GM12878 (cell line): ENCODE measurements around the gene ZDBF2. TPM values are rescaled to one million over a fixed set of nuclear protein-coding genes. Genes with fewer than 3 reads are reported as not detected.

Source experiments
- ATAC-seq: fragments of 200-7000 bp; cut with Tn5 transposase; 3 replicates; pipeline ENCODE4 v1.9.1; 2020; ENCODE audit warnings: mild to moderate bottlenecking, moderate library complexity
- BruUV-seq: library from RNA; stranded (reverse); fragments of 400-500 nt; replicated peaks from 2 replicates; lab custom pipeline; 2021; lab: Mats Ljungman, UMichigan
- CTCF ChIA-PET: fragments of 300-600 bp; sonication (Branson Sonifier 250); formaldehyde crosslinking; extraction: SDS; loops from one replicate; lab custom pipeline; 2021; ENCODE audit warnings: inconsistent platforms; lab: Yijun Ruan, JAX
- POLR2A ChIA-PET: fragments of 350-600 bp; formaldehyde crosslinking; extraction: SDS; loops from one replicate; lab custom pipeline; 2021; ENCODE audit warnings: inconsistent platforms; lab: Charles Lee
- RAD21 ChIA-PET: fragments of 300-600 bp; sonication (Branson Sonifier 250); formaldehyde crosslinking; loops from one replicate; lab custom pipeline; 2023; ENCODE audit warnings: antibody characterized with exemption; ENCODE audit not compliant: unreplicated experiment; lab: Charles Lee
- SMC1A ChIA-PET: fragments of 300-600 bp; sonication (Branson Sonifier 250); formaldehyde crosslinking; loops from one replicate; lab custom pipeline; 2023; ENCODE audit not compliant: unreplicated experiment, uncharacterized antibody; lab: Charles Lee
- DNase-seq: peaks from one replicate; pipeline ENCODE4 v3.0.0-alpha.2; 2011; ENCODE audit warnings: low read depth, low spot score
- FAIRE-seq: peaks from 3 replicates; lab custom pipeline; 2011; peaks lifted over from hg19 to GRCh38; lab: Jason Lieb, UNC
- H2AFZ ChIP-seq: 2 replicates; pipeline ENCODE4 v1.6.0; 2011; ENCODE audit warnings: low read depth, low read length, control low read depth; ENCODE audit not compliant: control insufficient read depth
- H3K27ac ChIP-seq: 2 replicates; pipeline ENCODE4 v1.5.1; 2011; ENCODE audit warnings: control low read depth; ENCODE audit not compliant: control insufficient read depth, insufficient read depth
- H3K27me3 ChIP-seq, 2 experiments: replicated peaks in 1 of 2; 2 replicates each; pipeline versions ENCODE4 v1.6.0 to v1.6.1; 2011; ENCODE audit warnings: low read length in 1 of 2; ENCODE audit not compliant: control insufficient read depth in 2 of 2, insufficient read depth in 2 of 2
- H3K36me3 ChIP-seq, 2 experiments: 2 replicates each; pipeline ENCODE4 v1.5.1; 2011; ENCODE audit warnings: low read length in 1 of 2; ENCODE audit not compliant: control insufficient read depth in 2 of 2, insufficient read depth in 2 of 2
- H3K4me1 ChIP-seq: 2 replicates; pipeline ENCODE4 v1.6.1; 2011; ENCODE audit warnings: mild to moderate bottlenecking, low read length, moderate library complexity, mixed read lengths; ENCODE audit not compliant: control insufficient read depth, insufficient read depth
- H3K4me2 ChIP-seq: 2 replicates; pipeline ENCODE4 v1.6.0; 2011; ENCODE audit warnings: control low read depth; ENCODE audit not compliant: control insufficient read depth, insufficient read depth
- H3K4me3 ChIP-seq: fragments of 200-600 bp; sonication (generic); 2 replicates; pipeline ENCODE4 v1.5.1; 2016
- H3K79me2 ChIP-seq: 2 replicates; pipeline ENCODE4 v1.6.0; 2011; ENCODE audit warnings: low read length; ENCODE audit not compliant: control insufficient read depth, insufficient read depth
- H3K9ac ChIP-seq: 2 replicates; pipeline ENCODE4 v1.8.0; 2011; ENCODE audit warnings: low read length, control low read depth, mixed read lengths; ENCODE audit not compliant: control insufficient read depth, insufficient read depth
- H3K9me3 ChIP-seq: replicated peaks from 3 replicates; pipeline ENCODE4 v1.5.1; 2011; ENCODE audit warnings: mild to moderate bottlenecking, low read length; ENCODE audit not compliant: control insufficient read depth, insufficient read depth
- H4K20me1 ChIP-seq: 2 replicates; pipeline ENCODE4 v1.6.0; 2011; ENCODE audit not compliant: control insufficient read depth, insufficient read depth
- BHLHE40 ChIP-seq, 2 experiments: fragments of 450-650 bp in 1 of 2; IDR thresholded peaks; 2 replicates each; pipeline ENCODE4 v1.6.1; 2011 to 2017; ENCODE audit warnings: low read depth in 2 of 2, borderline replicate concordance in 1 of 2, improper control_type of control experiment in 1 of 2, low read length in 1 of 2, mild to moderate bottlenecking in 1 of 2
- CBFB ChIP-seq: IDR thresholded peaks from 2 replicates; pipeline ENCODE4 v1.6.1; 2016; ENCODE audit warnings: antibody characterized with exemption, low read depth
- IKZF2 ChIP-seq, 2 experiments: fragments of 450-650 bp; IDR thresholded peaks; 2 replicates each; pipeline ENCODE4 v1.6.1; 2017; ENCODE audit warnings: mild to moderate bottlenecking in 2 of 2, moderate library complexity in 2 of 2
- JUNB ChIP-seq: IDR thresholded peaks from 2 replicates; pipeline ENCODE4 v1.6.1; 2016; ENCODE audit warnings: antibody characterized with exemption, mild to moderate bottlenecking
- MEF2B ChIP-seq: fragments of 450-650 bp; IDR thresholded peaks from 2 replicates; pipeline ENCODE4 v1.6.1; 2018; ENCODE audit warnings: mild to moderate bottlenecking, moderate library complexity; ENCODE audit not compliant: partially characterized antibody, poor library complexity, severe bottlenecking
- MTA2 ChIP-seq: fragments of 450-650 bp; IDR thresholded peaks from 2 replicates; pipeline ENCODE4 v1.6.1; 2016; ENCODE audit warnings: low read depth, mild to moderate bottlenecking, moderate library complexity
- NFYB ChIP-seq: IDR thresholded peaks from 2 replicates; pipeline ENCODE4 v1.6.1; 2011; ENCODE audit warnings: low read depth, mild to moderate bottlenecking, low read length, improper control_type of control experiment, moderate library complexity; ENCODE audit not compliant: insufficient read depth
- RB1 ChIP-seq: fragments of 450-650 bp; formaldehyde crosslinking; IDR thresholded peaks from 2 replicates; pipeline ENCODE4 v1.6.1; 2017; ENCODE audit warnings: mild to moderate bottlenecking, borderline replicate concordance
- RBBP5 ChIP-seq: fragments of 200-600 bp; sonication (generic); conservative IDR thresholded peaks from 2 replicates; pipeline ENCODE4 v1.6.1; 2016
- SPI1 ChIP-seq: IDR thresholded peaks from 2 replicates; pipeline ENCODE4 v1.6.1; 2011; ENCODE audit warnings: low read depth, mild to moderate bottlenecking, low read length, moderate library complexity, borderline replicate concordance; ENCODE audit not compliant: insufficient read depth
- TCF12 ChIP-seq: IDR thresholded peaks from 2 replicates; pipeline ENCODE4 v1.6.1; 2011; ENCODE audit warnings: low read depth, mild to moderate bottlenecking, low read length
- ZNF384 ChIP-seq: IDR thresholded peaks from 2 replicates; pipeline ENCODE4 v1.6.1; 2012; ENCODE audit warnings: low read depth, mild to moderate bottlenecking, low read length, improper control_type of control experiment, borderline replicate concordance
- WGBS: methylation state at CpG from one replicate; pipeline ENCODE4 v1.1.6; 2016; ENCODE audit warnings: low lambda C conversion rate; ENCODE audit not compliant: insufficient replicate concordance, insufficient coverage; ENCODE audit errors: missing lambda C conversion rate; 5-methylcytosine and 5-hydroxymethylcytosine counted together
- in situ Hi-C: fragments of 300-500 bp; cut with MboI; formaldehyde crosslinking; loops from 9 replicates; pipeline ENCODE4 v1.14.3; 2018; ENCODE audit warnings: mixed read lengths
- intact Hi-C: fragments of 100-400 bp; cut with micrococcal nuclease; formaldehyde crosslinking; loops from one replicate; pipeline ENCODE4 v1.14.2; 2022; ENCODE audit not compliant: unreplicated experiment
- polyA plus RNA-seq, 11 experiments: library from polyadenylated mRNA; depleted of rRNA in 4 of 11; unstranded in 6 of 11; stranded (reverse) in 5 of 11; fragments of >200 nt; fragmentation: Nextera tagmentation in 4 of 11; fragmentation: Illumina TruSeq in 1 of 11; extraction: Ambion mirVana in 4 of 11; extraction: Trizol in 1 of 11; gene quantifications; 1 replicate in 1 of 11; 2 replicates in 10 of 11; pipeline versions ENCODE4 v1.2.1 to v1.2.3, GENCODE V29; 2011 to 2016; ENCODE audit warnings: inconsistent platforms in 2 of 11, missing spikeins in 2 of 11, low read depth in 1 of 11
- total RNA-seq, 4 experiments: library from RNA; depleted of rRNA in 3 of 4; stranded (reverse); fragments of >200 nt in 3 of 4; fragmentation: Illumina TruSeq in 1 of 4; extraction: Trizol in 1 of 4; gene quantifications; 2 replicates each; pipeline versions ENCODE4 v1.2.1 to v1.2.3, GENCODE V29; 2013 to 2021
- TF ChIP-seq, protein P1 (sequence below): IDR thresholded peaks from 2 replicates; pipeline ENCODE4 v1.6.1; 2011; ENCODE audit warnings: borderline replicate concordance, low read depth, mild to moderate bottlenecking, moderate library complexity, mixed read lengths, low read length; ENCODE audit not compliant: insufficient read depth; ENCODE audit errors: extremely low read length

The ZDBF2 gene
- total and polyA plus RNA-seq, 10 of the 15 experiments (the other 5 are each of a cell fraction or from before 2014, with no cell fraction given) = 0.60 to 21.1 (median 4.2) TPM

DNA sequence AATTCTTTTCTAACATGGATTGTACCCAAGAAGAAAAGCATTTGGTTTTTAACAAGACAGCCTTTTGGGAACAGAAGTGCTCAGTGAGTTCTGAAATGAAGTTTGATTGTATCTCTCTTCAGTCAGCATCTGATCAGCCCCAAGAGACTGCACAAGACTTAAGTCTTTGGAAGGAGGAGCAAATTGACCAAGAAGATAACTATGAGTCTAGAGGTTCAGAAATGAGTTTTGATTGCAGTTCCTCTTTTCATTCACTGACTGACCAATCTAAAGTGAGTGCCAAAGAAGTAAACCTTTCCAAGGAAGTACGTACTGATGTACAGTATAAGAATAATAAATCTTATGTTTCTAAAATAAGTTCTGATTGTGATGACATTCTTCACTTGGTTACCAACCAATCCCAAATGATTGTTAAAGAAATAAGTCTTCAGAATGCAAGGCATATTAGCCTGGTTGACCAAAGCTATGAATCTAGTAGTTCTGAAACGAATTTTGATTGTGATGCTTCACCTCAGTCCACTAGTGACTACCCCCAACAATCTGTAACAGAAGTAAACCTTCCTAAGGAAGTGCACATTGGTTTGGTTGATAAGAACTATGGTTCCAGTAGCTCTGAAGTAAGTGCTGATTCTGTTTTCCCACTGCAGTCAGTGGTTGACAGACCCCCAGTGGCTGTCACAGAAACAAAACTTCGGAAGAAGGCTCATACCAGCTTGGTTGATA, 31.2 kb downstream of the ZDBF2 start:
- in situ Hi-C loops = no loop called here
- CTCF ChIA-PET = interaction anchor here (0.6 to 1.1 kb wide), 2 partner anchors 12 to 46 kb away, joined by 3 read pairs; no protein-coding TSS in a partner anchor
- Histone ChIP-seq H3K9me3 (no peaks in the 10 kb centered on the region), H3K4me2 (no peak overlapping the region), H3K9ac (no peak overlapping the region), H4K20me1 (no peaks in the 10 kb centered on the region), H3K4me3 (no peak overlapping the region), H3K27ac (no peak overlapping the region), H3K36me3 (peaks cover 0 to 4% of the 10 kb centered on the region in 2 experiments; a peak in 1 of 4 replicates), H3K4me1 (no peaks in the 10 kb centered on the region), H3K27me3 (no peaks in the 10 kb centered on the region), H2AFZ (no peak overlapping the region), H3K79me2 (no peaks in the 10 kb centered on the region)
- WGBS = 33% methylated on average over 3 of the region's 3 CpGs
- BruUV-seq = no TSS peak
- DNase-seq = peak; percentile 11
- POLR2A ChIA-PET = interaction anchor here (0.6 kb wide), 1 partner anchor 132 kb away, joined by 3 read pairs; no protein-coding TSS in a partner anchor
- FAIRE-seq = peak; percentile 23
- ATAC-seq = peak; percentile 98
- intact Hi-C loops = no loop called here
- TF ChIP-seq RB1 = no peak
- TF ChIP-seq CBFB = no peak
- peak; percentile 12; the same call in 1 of the 2 replicates for TF ChIP-seq JUNB
- 0 out of 4 replicates have a peak, but pooled peaks of 1 of the 2 experiments have one; percentile 10 for TF ChIP-seq IKZF2 (IDR thresholded peaks at IDR 0.05)
- TF ChIP-seq MEF2B = no peak
- TF ChIP-seq TCF12 = no peak
- 0 out of 2 replicates have a peak, but pooled peaks have one; percentile 6 for TF ChIP-seq NFYB
- no peak for TF ChIP-seq BHLHE40 (IDR thresholded peaks at IDR 0.05; ENCODE audit: borderline replicate concordance in 1 of 2, low read depth in 2 of 2, low read length in 1 of 2)
- TF ChIP-seq RBBP5 = no peak
- 0 out of 2 replicates have a peak, but pooled peaks have one; percentile 23 for TF ChIP-seq MTA2
- TF ChIP-seq, protein P1, sequence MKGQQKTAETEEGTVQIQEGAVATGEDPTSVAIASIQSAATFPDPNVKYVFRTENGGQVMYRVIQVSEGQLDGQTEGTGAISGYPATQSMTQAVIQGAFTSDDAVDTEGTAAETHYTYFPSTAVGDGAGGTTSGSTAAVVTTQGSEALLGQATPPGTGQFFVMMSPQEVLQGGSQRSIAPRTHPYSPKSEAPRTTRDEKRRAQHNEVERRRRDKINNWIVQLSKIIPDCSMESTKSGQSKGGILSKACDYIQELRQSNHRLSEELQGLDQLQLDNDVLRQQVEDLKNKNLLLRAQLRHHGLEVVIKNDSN = no peak
- TF ChIP-seq ZNF384 = no peak
- TF ChIP-seq SPI1 = peak; percentile 88
- RAD21 ChIA-PET = no interaction called here
- SMC1A ChIA-PET = interaction anchor here (0.8 to 1.6 kb wide), 3 partner anchors 17 to 145 kb away, joined by 3 to 8 read pairs (median 3); no protein-coding TSS in a partner anchor
